Activated CD4-positive, alpha-beta T cell treated with anti-CD3 and anti-CD28 coated beads, Interleukin-10, Interleukin-2, amounts not matched to agents 100 ng/mL and 50 ng/mL, durations not matched to agents 16 hours and 8 hours (primary cell): Measurements from ENCODE around the gene ZNF664.
"Not testable (repeated sequence)": the region's sequence is repeated elsewhere in the genome, so short reads cannot be mapped to it uniquely, and the experiment has no call there.

Experiments used
- DNase-seq: peaks from one replicate; pipeline ENCODE4 v3.0.0-alpha.2; 2020

ZNF664 gene

DNA sequence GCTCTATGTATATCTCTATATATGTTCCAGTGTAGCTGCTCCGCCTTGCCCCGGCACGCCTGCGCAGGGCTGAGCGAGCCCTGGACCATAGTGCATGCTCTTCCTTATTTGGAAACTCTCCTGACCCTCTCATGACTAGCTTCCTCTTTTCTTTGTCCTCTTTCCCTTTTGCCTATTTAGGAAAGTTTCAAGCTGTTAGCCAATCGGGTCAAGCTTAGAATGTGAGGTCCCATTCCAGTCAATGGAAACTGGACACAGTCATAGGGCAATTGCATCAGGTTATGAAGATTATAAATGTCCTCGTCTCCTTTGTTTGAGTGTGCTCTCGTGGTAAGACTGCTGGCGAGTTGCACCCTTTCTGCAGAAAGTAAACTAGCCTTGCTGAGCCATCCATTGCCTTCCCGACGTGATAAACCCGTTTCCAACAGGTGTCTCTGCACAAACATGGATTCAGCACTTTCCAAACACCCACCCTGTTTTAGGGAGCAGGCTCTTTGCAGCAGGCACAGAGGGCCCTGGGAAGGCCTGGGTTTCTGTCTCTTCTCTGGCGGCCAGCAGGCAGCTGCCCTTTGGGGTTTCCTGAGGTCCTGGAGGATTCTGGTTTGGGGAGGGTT, 31.3 kb upstream of the ZNF664 start:
- DNase-seq = no peak

DNA sequence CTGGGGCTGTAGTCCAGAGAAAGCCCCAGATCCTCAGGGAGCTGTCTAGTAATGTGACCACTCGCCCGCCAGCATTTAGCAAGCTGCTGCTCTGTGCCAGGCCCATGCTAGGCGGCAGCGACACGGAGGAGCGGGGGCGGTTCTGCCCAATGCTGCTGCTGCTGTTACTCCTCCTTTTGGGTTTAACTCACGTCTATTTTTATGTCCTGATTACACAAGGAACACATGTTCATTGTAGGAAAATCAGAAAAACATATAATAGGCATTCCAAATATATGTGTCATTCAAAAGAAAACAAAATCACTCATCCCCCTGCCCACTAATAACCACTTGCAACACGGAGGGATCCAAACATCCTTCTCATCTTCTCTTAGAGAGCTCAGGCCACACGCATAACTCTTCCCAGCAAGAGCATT, 30.8 kb upstream of the ZNF664 start:
- no peak for DNase-seq

DNA sequence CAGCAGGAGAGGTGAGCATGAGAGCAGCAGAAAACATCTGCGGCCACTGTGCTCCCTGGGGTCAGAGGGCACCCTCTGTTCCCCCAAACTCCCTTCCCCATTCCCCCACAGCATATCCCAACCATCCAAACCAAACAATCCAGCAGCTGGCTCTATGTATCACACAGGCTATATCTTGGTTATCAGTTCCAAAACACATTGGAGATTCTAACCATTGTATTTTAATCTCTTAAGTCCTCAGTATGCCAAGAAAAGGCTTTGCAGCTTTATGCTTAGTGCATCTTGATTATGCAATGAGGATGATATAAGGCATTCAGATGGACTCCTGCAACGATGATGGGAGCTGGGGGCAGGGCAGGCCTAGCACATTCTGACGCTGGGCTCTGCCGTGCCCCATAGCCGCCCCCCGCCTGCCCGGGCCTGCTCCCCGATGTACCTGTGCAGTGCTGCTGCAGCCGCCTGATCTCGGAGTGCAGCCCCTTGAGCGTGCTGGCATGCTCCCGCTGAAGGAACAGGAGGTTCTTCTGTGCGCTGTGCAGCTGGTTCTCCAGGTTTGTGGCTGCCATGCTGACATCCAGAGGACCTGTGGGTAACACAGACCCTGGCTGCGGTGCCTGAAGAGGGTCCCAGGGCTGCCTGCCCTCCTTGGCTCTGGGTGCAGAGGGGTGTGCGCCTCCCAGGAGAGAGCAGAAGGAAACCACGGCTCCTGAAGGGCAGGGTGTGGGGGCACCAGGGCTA, 29.9 kb upstream of the ZNF664 start:
- DNase-seq = no peak

DNA sequence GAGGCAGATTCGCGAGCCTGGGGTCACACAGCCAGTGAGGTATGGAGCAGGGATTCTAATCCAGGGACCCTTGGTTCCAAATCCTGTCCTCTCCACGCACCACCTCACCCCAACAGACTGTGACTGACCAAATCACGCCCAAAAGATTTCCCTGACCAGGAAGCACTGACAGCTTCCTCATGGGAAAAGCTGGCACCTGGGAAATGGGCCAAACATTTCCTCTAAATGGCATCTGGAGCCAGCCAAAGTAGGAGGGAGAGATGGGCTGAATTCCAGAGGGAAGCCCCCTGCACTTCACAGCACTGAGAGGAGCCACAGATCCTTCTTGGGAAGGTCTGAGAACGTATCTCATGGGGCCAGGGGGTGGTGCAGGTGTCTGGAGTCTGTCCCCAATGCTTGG, 29.2 kb upstream of the ZNF664 start:
- DNase-seq = no peak

DNA sequence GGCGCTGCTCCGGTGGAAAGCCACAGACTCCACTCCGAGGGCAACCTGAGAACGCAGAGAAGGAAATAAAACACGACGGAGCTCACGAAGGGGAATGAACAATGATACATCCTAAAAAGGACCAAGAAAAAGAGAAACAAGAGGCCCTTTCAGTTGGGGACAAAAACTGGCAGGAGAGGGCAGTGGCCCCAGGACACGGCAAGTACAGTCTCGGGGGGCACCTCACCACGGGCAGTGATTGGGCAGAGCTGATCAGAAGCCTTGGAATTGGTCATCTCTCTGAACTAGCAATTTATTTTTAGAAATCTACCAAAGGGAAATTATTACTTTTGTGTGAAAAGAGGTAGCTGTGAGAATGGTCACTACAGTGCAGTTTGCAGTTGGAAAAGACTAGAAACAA, 28.3 kb upstream of the ZNF664 start:
- DNase-seq = no peak

DNA sequence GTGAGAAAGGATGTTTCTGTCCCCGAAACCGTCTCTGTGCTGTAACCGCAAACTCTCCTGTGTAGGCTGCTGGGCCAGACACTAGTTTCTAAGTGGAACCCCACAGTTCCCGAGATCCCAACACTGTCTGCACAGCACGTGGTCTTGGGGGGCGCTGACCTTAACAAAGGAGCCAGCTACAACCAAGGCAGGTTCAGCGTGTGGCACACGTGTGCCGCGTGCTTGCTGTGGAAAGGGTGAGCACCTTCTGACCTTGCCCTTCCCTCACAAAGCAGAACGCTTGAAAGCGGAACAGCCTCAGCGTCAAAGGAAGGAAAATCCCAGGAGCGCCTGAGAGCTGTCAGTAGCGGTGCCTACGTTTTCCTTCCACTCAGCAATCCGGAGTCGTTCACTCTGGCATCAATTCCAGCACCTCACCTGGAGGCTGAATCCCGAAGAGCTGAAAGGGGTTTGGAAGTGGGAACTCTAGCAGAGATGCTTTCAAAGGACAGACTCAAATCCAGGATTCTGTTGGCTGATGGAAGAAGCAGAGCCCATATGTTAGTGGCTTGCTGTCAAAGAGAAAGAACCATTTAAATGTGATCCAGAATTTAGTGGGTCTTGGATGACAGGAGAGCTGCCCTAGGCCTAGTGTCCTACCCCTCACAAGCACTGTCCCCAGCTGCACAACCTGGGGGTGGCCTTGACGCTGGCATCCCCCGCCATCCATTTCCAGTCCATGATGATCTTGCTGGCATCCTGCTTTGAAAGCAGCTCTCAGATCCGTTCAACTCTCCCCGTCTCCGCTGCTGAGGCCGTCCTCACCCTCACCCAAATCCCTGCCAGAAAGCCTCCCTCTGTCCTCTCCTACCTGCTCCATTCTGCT, 27.5 kb upstream of the ZNF664 start:
- DNase-seq = no peak

DNA sequence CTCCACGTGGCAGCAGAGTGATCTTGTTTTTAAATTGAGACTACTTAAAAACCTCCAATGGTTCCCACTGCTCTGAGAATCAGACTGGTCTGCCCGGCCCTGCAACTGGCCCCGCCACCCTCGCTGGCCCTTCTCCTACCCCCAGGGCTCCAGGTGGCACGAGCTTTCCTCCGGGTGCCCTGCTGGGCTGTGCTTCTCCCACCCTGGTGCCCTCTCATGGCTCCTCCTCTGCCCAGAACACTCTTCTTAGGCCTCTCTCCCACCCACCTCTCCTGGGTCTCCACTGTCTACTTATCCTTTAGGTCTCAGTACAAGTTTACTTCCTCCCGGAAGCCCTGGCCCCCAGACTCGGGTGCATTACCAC, 26.9 kb upstream of the ZNF664 start:
- DNase-seq = no peak

DNA sequence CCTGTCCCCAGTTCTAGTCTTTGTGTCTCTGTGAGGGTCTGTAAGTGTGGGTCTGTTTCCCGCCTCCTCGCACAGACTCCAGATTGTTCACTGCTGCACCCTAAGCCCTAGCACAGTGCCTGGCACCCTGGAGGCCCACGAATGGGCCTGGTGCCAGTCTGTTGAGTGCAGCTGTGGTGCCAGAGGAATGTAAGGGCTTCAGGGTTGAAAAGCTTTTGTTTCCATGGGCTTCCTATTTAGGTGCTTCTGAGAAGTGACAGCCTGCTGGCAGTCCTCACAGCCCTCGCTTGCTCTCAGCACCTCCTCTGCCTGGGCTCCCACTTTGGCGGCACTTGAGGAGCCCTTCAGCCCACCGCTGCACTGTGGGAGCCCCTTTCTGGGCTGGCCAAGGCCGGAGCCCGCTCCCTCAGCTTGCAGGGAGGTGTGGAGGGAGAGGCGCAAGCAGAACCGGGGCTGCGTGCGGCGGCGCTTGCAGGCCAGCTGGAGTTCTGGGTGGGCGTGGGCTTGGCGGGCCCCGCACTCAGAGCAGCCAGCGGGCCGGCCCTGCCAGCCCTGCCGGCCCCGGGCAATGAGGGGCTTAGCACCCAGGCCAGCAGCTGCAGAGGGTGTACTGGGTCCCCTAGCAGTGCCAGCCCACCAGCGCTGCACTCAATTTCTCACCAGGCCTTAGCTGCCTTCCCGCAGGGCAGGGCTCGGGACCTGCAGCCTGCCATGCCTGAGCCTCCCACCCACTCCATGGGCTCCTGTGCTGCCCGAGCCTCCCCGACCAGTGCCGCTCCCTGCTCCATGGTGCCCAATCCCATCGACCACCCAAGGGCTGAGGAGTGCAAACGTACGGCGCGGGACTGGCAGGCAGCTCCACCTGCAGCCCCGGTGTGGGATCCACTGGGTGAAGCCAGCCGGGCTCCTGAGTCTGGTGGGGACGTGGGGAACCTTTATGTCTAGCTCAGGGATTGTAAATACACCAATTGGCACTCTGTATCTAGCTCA, 26.2 kb upstream of the ZNF664 start:
- DNase-seq = not testable (repeated sequence)

DNA sequence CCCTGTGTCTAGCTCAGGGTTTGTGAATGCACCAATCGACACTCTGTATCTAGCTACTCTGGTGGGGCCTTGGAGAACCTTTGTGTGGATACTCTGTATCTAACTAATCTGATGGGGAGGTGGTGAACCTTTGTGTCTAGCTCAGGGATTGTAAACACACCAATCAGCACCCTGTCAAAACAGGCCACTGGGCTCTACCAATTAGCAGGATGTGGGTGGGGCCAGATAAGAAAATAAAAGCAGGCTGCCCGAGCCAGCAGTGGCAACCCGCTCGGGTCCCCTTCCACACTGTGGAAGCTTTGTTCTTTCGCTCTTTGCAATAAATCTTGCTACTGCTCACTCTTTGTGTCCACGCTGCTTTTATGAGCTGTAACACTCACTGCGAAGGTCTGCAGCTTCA, 25.5 kb upstream of the ZNF664 start:
- DNase-seq = not testable (repeated sequence)

DNA sequence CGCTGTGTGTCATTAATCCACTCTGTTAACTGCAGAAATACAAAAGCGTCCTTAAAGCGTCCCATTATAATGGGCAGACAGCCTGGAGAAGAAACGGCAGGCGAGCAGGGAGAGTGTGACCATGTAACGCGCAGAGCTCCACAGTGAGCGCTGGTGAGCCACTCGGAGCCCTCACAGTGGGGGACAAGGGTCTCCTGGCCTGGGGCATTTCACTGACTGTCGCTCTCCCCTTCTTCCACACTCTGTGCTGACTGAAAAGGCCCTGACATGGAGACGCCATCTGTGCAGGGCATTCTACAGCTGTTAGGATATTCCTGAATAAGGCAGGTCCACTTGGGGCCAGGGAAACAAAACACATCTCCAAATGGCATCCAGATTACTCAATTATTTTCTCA, 24.6 kb upstream of the ZNF664 start:
- DNase-seq = no peak

DNA sequence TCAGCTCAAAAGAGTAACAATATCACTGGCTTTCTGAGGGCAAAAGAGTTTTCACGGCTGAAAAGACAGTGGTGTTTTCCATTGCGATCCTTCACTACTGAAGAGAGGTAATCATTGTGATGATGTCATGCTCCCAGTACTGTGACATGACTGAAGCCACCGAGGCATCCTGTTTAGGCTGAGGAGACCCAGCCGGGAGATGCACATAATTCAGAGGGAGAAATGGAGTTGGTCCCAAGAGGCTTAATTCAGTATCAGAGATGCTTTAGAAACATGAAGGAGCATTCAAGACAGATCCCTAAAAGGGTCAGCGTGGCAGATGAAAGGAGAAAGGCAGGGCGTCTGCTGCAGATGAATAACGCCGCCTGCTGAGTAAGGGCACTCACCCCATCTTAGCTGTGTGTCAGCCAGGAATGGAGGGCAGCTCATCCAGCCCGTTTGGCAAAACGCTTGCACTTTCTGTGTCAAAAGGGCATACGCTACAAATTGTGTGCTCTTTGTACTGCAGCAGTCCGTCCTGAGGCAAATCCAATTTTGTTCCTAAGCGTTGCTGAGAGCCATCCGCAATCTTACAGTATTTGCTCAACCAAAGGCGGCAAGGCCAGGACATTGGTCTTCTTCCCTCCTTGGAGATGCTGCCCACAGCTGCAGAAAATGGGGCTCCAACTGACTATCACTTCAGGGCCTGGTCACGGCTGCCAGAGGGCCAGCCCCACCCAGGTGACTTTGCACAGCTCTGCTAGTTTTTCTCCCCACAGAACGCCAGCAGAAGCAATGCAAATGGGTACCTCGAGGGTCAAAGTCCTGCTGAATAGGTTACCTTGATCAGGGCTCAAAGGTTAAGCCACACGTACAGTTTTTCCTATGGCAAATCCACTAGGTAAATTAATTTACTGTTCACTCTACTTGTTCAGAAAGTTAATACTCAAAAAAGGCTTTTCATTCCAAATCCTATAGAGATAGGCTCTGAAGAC, 23.9 kb upstream of the ZNF664 start:
- no peak for DNase-seq

DNA sequence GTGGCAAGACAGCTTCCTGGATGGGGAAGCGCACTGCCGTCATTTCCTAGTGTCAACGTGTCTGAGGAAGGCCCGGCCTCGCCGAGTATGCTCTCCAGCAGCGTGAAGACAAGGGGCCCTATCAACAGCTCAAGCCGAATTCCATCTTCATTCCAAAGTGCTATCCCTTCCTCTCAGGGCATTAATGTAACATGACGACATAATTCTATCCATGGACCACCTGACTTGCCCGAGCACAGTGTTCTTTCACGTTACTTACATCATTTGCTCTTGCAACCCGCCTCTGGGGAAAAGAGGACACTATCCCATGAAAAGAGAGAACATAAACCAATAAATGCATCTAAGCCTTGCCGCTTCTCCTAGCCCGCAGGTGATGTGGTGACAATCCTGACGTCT, 23.2 kb upstream of the ZNF664 start:
- DNase-seq = no peak

DNA sequence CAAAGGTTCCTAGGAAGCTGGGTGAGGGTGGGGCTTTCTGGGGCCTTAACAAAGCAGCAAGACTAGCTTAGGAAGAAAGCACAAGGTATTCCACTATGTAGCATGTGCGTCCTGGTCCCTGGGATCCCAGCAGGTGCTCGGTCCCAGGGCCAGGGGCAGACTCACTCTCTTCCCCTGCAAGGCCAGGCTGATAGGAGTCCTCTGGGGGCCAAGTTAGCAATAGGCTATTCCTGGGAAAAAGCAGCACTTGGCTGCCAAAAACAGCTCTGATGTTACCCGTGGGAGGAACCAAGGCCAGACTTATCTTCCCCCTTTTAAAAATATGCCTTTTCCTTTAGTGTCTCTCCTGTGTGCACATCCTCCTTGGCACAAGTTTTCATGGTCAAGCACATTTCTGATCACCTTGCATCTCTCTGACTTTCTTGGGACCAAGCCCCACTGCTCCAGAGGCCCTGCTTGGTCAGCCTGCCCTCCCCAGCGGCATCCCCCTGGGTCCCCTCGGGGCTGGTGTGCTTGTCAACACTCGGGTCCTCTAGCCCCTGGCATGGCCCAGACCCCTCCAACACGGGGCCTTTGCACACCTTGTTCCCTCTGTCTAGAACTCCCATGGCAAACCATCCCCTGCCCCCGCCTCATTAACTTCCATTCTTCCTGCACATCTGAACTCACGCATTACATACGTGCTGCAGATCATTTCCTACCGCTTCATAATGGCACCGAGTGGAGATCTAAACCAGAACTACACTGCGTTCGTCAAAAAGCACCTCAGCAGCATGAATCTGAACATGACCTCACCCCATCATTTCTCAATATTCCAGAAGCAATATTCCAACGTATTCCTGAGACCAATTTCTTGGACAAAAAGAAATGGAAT, 22.3 kb upstream of the ZNF664 start:
- DNase-seq = no peak

DNA sequence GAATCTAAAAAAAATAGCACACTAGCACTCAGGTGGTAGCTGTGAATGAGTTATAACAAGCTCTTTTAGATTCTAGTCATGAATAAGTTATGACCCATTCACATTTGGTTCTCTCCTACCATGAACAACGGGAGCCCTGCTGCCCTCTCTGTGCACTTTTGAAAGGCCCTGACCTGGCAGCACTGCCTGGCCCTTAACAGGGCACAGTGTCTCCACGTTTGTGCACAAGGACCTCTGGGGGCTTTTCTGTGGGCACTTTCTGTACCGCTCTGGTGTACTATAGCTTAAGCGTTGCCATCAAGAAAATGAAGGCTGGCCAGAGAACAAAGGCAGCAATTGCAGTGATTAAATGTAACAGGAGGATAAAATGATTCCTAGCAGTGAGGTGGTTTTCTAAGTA, 21.5 kb upstream of the ZNF664 start:
- DNase-seq = no peak

DNA sequence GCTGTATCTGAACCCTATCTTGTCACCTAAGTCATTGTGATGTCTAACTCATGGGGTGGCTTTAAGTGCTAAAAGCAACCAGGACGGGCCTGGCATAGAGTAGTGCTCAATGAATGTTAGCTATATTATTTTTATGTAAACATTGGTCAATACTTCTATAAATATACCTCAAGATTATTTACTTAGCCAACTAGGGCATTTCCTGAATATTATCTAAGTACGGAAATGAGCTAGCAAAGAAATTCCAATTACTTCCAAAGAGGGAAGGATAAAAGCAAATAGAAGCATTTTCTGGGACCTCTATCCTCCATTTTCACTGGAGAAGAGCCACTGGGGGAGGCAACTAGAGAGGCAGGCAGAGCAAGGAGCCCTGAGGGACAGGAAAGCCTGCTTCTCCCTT, 21.0 kb upstream of the ZNF664 start:
- no peak for DNase-seq

DNA sequence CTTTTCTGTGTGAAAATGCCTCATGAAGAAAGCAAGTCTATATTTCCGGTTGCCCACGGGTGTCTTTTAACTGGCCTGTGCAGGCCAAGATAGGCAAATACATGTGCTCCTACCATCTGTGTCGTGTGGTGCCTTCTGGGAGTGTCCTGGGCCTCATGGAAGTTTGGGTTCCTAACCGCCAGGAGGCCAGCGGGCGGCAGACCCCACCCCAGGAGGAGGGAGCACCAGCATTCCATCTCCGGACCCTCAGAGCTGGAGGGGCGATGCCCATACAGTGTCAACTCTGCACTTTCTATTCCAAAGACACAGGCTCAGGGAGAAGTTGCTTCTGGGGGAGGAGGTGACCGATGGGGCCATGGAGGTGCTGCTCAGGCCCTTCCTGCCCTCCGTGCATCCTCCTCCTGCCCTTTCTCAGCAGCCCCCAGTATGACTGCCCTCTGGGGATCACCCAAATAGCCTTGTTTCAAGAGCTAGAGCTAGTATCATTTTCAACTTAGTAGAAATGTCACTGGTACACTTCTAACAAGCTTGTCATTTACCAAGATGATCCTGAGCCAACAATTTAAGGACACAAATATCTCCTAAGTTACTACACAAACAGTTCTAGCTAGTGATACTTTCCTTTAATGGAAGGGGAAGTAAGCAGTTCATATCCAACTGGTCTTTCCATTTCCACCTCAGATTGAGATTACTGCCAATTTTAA, 18.2 kb upstream of the ZNF664 start:
- no peak for DNase-seq

DNA sequence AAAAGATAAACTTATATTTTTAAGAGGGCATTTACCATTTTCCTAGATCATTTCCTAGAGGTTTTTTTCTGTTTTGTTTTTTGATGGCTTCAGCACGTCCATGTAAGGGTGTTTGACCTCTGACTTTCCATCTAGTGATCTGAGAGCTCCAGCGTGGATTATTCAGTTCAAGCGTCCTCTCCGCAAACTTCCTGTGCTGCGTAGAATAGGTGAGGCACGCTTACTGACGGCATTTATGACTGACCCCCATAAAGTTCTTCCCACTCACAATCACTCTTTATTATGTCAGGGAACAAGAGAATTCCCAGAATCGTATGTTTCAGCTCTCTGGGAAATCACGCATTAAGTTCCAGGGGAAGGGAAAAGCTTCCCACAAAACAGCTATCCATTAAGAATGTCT, 16.8 kb upstream of the ZNF664 start:
- DNase-seq = no peak

DNA sequence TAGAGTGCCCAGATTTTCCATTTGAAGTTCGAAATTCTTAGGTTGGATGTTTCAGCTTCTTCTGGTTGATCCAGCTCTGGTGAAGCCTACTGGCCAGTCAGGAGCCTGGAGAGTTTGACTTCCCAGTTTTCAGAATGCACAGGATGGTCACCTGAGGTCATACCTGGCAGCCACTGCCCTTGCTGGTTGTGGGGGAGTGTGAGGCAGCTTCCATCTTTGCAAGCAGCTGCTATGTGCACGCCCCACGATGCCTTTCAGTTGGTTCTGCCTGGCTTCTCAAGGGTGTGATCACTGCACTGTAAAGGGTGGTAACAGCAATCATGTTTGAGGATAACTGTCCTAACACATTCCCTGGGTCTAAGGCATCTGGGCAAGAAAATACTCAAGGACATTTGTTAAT, 15.8 kb upstream of the ZNF664 start:
- no peak for DNase-seq

DNA sequence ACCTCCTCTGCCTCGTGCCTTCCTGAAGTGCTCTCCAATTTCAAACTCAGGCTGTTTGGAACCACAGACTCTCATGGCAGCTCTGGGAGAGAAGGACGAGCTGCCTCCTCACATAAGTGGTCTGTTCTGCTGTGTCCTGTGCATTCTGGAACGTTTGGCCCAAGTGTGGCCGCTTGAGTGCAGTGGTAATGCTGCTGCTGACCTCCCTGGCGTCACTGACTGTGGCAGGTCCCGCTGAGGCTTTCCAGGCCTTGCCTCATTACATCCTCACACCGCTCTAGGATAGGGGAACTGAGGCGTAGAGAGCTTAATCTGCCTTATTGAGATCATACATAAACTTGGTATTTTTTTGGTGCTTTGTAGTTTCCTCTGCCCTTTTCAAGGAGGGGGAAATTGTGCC, 14.6 kb upstream of the ZNF664 start:
- DNase-seq = no peak

DNA sequence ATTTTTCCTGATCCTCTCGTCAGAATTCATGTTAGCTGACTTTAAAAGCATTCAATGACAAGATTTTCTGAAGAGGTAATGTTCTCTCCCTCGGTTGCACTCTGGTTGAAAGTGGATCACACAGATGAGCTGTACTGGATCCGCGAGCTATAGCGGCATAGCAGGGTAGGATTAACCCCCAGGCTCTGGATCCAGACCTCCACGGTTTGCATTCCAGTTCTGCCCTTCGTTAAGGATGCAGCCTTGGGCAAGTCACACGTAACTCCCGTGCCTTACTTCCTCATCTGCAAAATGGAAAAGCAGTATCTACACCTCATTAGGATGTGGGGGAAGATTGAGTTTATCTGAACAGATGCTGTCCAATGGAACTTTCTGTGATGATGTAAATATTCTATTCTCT, 14.1 kb upstream of the ZNF664 start:
- DNase-seq = no peak
